Uterus (tissue), 4 donors: ENCODE measurements around the gene HSD3B7. TPM values are rescaled to one million over a fixed set of nuclear protein-coding genes. Genes with fewer than 3 reads are reported as not detected.

Experiments used
- DNase-seq, 2 donors: peaks; one replicate each; pipeline ENCODE4 v3.0.0-alpha.2; 2019 to 2020
- H3K27ac ChIP-seq, 2 donors: fragments of 200-600 bp; sonication (generic); 1 replicate in 1 of 2; 2 replicates in 1 of 2; pipeline ENCODE4 v1.5.1; 2016 to 2018
- H3K27me3 ChIP-seq, 2 donors: fragments of 200-600 bp; sonication (generic); one replicate each; pipeline ENCODE4 v1.5.1; 2018 to 2019; ENCODE audit warnings: control low read depth in 1 of 2
- H3K36me3 ChIP-seq, 2 donors: fragments of 200-600 bp; sonication (generic); one replicate each; pipeline ENCODE4 v1.5.1; 2019; ENCODE audit warnings: control low read depth in 1 of 2
- H3K4me1 ChIP-seq, 2 donors: fragments of 200-600 bp; sonication (generic); one replicate each; pipeline ENCODE4 v1.5.1; 2018 to 2019; ENCODE audit warnings: control low read depth in 1 of 2
- H3K4me3 ChIP-seq, 2 donors: fragments of 200-600 bp; sonication (generic); 1 replicate in 1 of 2; 2 replicates in 1 of 2; pipeline ENCODE4 v1.5.1; 2018 to 2019; ENCODE audit warnings: mild to moderate bottlenecking in 1 of 2
- H3K9me3 ChIP-seq, 2 donors: fragments of 200-600 bp; sonication (generic); one replicate each; pipeline ENCODE4 v1.5.1; 2019; ENCODE audit warnings: control low read depth in 1 of 2
- CTCF ChIP-seq, 4 experiments: fragments of 200-600 bp in 2 of 4; fragments of 450-650 bp in 2 of 4; sonication (generic) in 2 of 4; IDR thresholded peaks; one replicate each; pipeline ENCODE4 v1.5.1; 2016 to 2019; ENCODE audit warnings: antibody characterized with exemption in 4 of 4, mild to moderate bottlenecking in 2 of 4, moderate library complexity in 1 of 4
- POLR2A ChIP-seq, 2 donors: fragments of 450-650 bp; IDR thresholded peaks; one replicate each; pipeline ENCODE4 v1.6.1; 2016; ENCODE audit warnings: antibody characterized with exemption in 2 of 2, mild to moderate bottlenecking in 1 of 2, moderate library complexity in 1 of 2
- intact Hi-C: fragments of 100-400 bp; cut with DNase I; formaldehyde crosslinking; loops from one replicate; pipeline ENCODE4 v1.15.1; 2023; ENCODE audit warnings: low total_unique reads
- total RNA-seq, 4 donors: library from RNA; depleted of rRNA in 3 of 4; stranded (reverse); fragments of >200 nt in 3 of 4; gene quantifications; one replicate each; pipeline versions ENCODE4 v1.1.0 to v1.2.4, GENCODE V29; 2014 to 2023
- donor health status: DM: yes; HTN: yes; CAD: no.

HSD3B7 gene
- total RNA-seq, 4 donors from 2014 or later = 7.2 to 18.0 (median 11.3) TPM

GRCh38 chr16:30944352-30944751 lies 40.7 kb upstream of the HSD3B7 start:
- Histone ChIP-seq H3K9me3 (no peaks in the 10 kb centered on the region), H3K4me1 (peaks cover 0 to 6% of the 10 kb centered on the region in 2 donors), H3K27ac (no peak overlapping the region), H3K27me3 (no peaks in the 10 kb centered on the region), H3K4me3 (no peak overlapping the region), H3K36me3 (no peaks in the 10 kb centered on the region)
- DNase-seq = no peak
- TF ChIP-seq CTCF (IDR thresholded peaks at IDR 0.05) = no peak
- no peak for TF ChIP-seq POLR2A (IDR thresholded peaks at IDR 0.05)
- intact Hi-C loops = no loop called here

GRCh38 chr16:30946671-30947540 lies 38.1 kb upstream of the HSD3B7 start:
- H3K4me1 ChIP-seq = peaks cover 0 to 7% of the 10 kb centered on the region in 2 donors
- H3K36me3 ChIP-seq = no peaks in the 10 kb centered on the region
- intact Hi-C loops = no loop called here
- no peak overlapping the region for H3K4me3 ChIP-seq
- H3K27ac ChIP-seq = no peak overlapping the region
- no peak for TF ChIP-seq POLR2A (IDR thresholded peaks at IDR 0.05)
- TF ChIP-seq CTCF (IDR thresholded peaks at IDR 0.05) = no peak
- no peak for DNase-seq
- H3K27me3 ChIP-seq = no peaks in the 10 kb centered on the region
- H3K9me3 ChIP-seq = no peaks in the 10 kb centered on the region

GRCh38 chr16:30947541-30947858 lies 37.5 kb upstream of the HSD3B7 start:
- peaks cover 0 to 5% of the 10 kb centered on the region in 2 donors for H3K4me1 ChIP-seq
- DNase-seq = no peak
- H3K36me3 ChIP-seq = no peaks in the 10 kb centered on the region
- TF ChIP-seq CTCF (IDR thresholded peaks at IDR 0.05) (no peak), POLR2A (IDR thresholded peaks at IDR 0.05) (no peak)
- intact Hi-C loops = no loop called here
- H3K27ac ChIP-seq = peak overlapping the region; percentile 86 to 87
- no peaks in the 10 kb centered on the region for H3K27me3 ChIP-seq
- no peaks in the 10 kb centered on the region for H3K9me3 ChIP-seq
- H3K4me3 ChIP-seq = no peak overlapping the region

- TF ChIP-seq CTCF (IDR thresholded peaks at IDR 0.05) (no peak), POLR2A (IDR thresholded peaks at IDR 0.05) (no peak)
- Histone ChIP-seq H3K36me3 (no peaks in the 10 kb centered on the region), H3K4me3 (peak overlapping the region; percentile 57 to 70), H3K9me3 (no peaks in the 10 kb centered on the region), H3K4me1 (peaks cover 0 to 5% of the 10 kb centered on the region in 2 donors), H3K27ac (peak overlapping the region; percentile 86 to 87), H3K27me3 (no peaks in the 10 kb centered on the region)
- intact Hi-C loops = no loop called here
- DNase-seq = peak; percentile 94 to 97
Observed at GRCh38 chr16:30947859-30948666, 36.9 kb upstream of the HSD3B7 start.
